Hepatocyte (in vitro differentiated cells): ENCODE measurements around the gene ATP5F1B. TPM values are rescaled to one million over a fixed set of nuclear protein-coding genes. Genes with fewer than 3 reads are reported as not detected.
A peak's percentile ranks its signal among the peaks of the same experiment; 100 is the strongest.

Experiments used
- DNase-seq: peaks from one replicate; pipeline ENCODE4 v3.0.0-alpha.2; 2016; ENCODE audit warnings: low spot score
- H2AFZ ChIP-seq: fragments of 200-600 bp; sonication (generic); 2 replicates; pipeline ENCODE4 v1.6.0; 2016; ENCODE audit warnings: antibody characterized with exemption, mild to moderate bottlenecking
- H3K27ac ChIP-seq: fragments of 200-600 bp; sonication (generic); 2 replicates; pipeline ENCODE4 v1.5.1; 2016; ENCODE audit warnings: mild to moderate bottlenecking
- H3K27me3 ChIP-seq: fragments of 200-600 bp; sonication (generic); 2 replicates; pipeline ENCODE4 v1.6.1; 2016
- H3K36me3 ChIP-seq: fragments of 200-600 bp; sonication (generic); replicated peaks from 2 replicates; pipeline ENCODE4 v1.5.1; 2016; ENCODE audit warnings: low read depth; ENCODE audit not compliant: insufficient read depth
- H3K4me1 ChIP-seq: fragments of 200-600 bp; sonication (generic); 2 replicates; pipeline ENCODE4 v1.5.1; 2016; ENCODE audit warnings: mild to moderate bottlenecking, moderate library complexity; ENCODE audit not compliant: insufficient read depth
- H3K4me2 ChIP-seq: fragments of 200-600 bp; sonication (generic); 2 replicates; pipeline ENCODE4 v1.6.0; 2016
- H3K4me3 ChIP-seq: fragments of 200-600 bp; sonication (generic); 2 replicates; pipeline ENCODE4 v1.5.1; 2016; ENCODE audit warnings: mild to moderate bottlenecking
- H3K79me2 ChIP-seq: fragments of 200-600 bp; sonication (generic); 2 replicates; pipeline ENCODE4 v1.6.0; 2017; ENCODE audit warnings: mild to moderate bottlenecking
- H3K9me2 ChIP-seq: fragments of 200-600 bp; sonication (generic); replicated peaks from 2 replicates; pipeline ENCODE4 v1.6.0; 2017; ENCODE audit warnings: mild to moderate bottlenecking; ENCODE audit not compliant: insufficient read depth
- H3K9me3 ChIP-seq: fragments of 200-600 bp; sonication (generic); 2 replicates; pipeline ENCODE4 v1.5.1; 2016; ENCODE audit warnings: low read depth, mild to moderate bottlenecking
- H4K20me1 ChIP-seq: fragments of 200-600 bp; sonication (generic); 2 replicates; pipeline ENCODE4 v1.6.0; 2016; ENCODE audit warnings: mild to moderate bottlenecking; ENCODE audit not compliant: insufficient read depth, poor library complexity, severe bottlenecking
- CTCF ChIP-seq: fragments of 200-600 bp; sonication (generic); IDR thresholded peaks from 2 replicates; pipeline ENCODE4 v1.5.1; 2016; ENCODE audit warnings: antibody characterized with exemption, mild to moderate bottlenecking; ENCODE audit not compliant: poor library complexity
- EZH2 ChIP-seq: fragments of 200-600 bp; sonication (generic); IDR thresholded peaks from 2 replicates; pipeline ENCODE4 v1.6.1; 2016; ENCODE audit warnings: antibody characterized with exemption, mild to moderate bottlenecking, borderline replicate concordance
- EZH2phosphoT487 ChIP-seq: fragments of 200-600 bp; sonication (generic); IDR thresholded peaks from one replicate; pipeline ENCODE4 v1.6.1; 2018; ENCODE audit warnings: antibody characterized with exemption, mild to moderate bottlenecking, low read depth, moderate library complexity; ENCODE audit not compliant: unreplicated experiment, severe bottlenecking
- WGBS: methylation state at CpG from one replicate; pipeline ENCODE4 v1.1.6; 2016; ENCODE audit warnings: low lambda C conversion rate; ENCODE audit errors: missing lambda C conversion rate; 5-methylcytosine and 5-hydroxymethylcytosine counted together
- polyA plus RNA-seq: library from polyadenylated mRNA; unstranded; fragments of >200 nt; fragmentation: Nextera tagmentation; extraction: Ambion mirVana; gene quantifications from 2 replicates; pipeline ENCODE4 v1.2.1, GENCODE V29; 2016
- total RNA-seq: library from RNA; depleted of rRNA; stranded (reverse); fragments of >200 nt; gene quantifications from 2 replicates; pipeline ENCODE4 v1.2.3, GENCODE V29; 2014

ATP5F1B gene
- total and polyA plus RNA-seq, 2 experiments from 2014 or later = 478 to 950 TPM

- Histone ChIP-seq H3K4me1 (peaks cover 31% of the 10 kb centered on the region), H3K4me3 (peak overlapping the region; percentile 79), H3K4me2 (peak overlapping the region; percentile 75), H3K79me2 (peaks cover 49% of the 10 kb centered on the region), H3K9me2 (no peaks in the 10 kb centered on the region), H3K27me3 (no peaks in the 10 kb centered on the region), H3K9me3 (no peaks in the 10 kb centered on the region), H3K27ac (peak overlapping the region; percentile 89), H3K36me3 (no peaks in the 10 kb centered on the region), H4K20me1 (peaks cover 3% of the 10 kb centered on the region), H2AFZ (peak overlapping the region; percentile 2)
- 5% methylated on average over 10 of the region's 12 CpGs for WGBS
- TF ChIP-seq EZH2 = no peak
- TF ChIP-seq CTCF = peak; percentile 69
- no peak for TF ChIP-seq EZH2phosphoT487
- DNase-seq = peak; percentile 100
Observed at GRCh38 chr12:56636675-56637540, 8.9 kb downstream of the ATP5F1B start.

- peak overlapping the region; percentile 75 for H3K4me2 ChIP-seq
- H3K9me2 ChIP-seq = no peaks in the 10 kb centered on the region
- H3K9me3 ChIP-seq = no peaks in the 10 kb centered on the region
- peak; percentile 94 for DNase-seq
- peak overlapping the region; percentile 2 for H2AFZ ChIP-seq
- peaks cover 35% of the 10 kb centered on the region for H3K4me1 ChIP-seq
- H3K79me2 ChIP-seq = peaks cover 51% of the 10 kb centered on the region
- H3K36me3 ChIP-seq = no peaks in the 10 kb centered on the region
- H4K20me1 ChIP-seq = peaks cover 3% of the 10 kb centered on the region
- H3K27me3 ChIP-seq = no peaks in the 10 kb centered on the region
- peak overlapping the region; percentile 79 for H3K4me3 ChIP-seq
- no peak for TF ChIP-seq EZH2
- TF ChIP-seq CTCF = no peak
- TF ChIP-seq EZH2phosphoT487 = no peak
- 2% methylated on average over 12 of the region's 20 CpGs for WGBS
- peak overlapping the region; percentile 89 for H3K27ac ChIP-seq
Observed at GRCh38 chr12:56635806-56636674, 9.7 kb downstream of the ATP5F1B start.

GRCh38 chr12:56634837-56635791 lies 10.7 kb downstream of the ATP5F1B start:
- WGBS = 3% methylated on average over 43 of the region's 47 CpGs
- peak overlapping the region; percentile 79 for H3K4me3 ChIP-seq
- H4K20me1 ChIP-seq = peaks cover 6% of the 10 kb centered on the region
- H3K79me2 ChIP-seq = peaks cover 55% of the 10 kb centered on the region
- H3K9me3 ChIP-seq = no peaks in the 10 kb centered on the region
- H3K27me3 ChIP-seq = no peaks in the 10 kb centered on the region
- H2AFZ ChIP-seq = peak overlapping the region; percentile 43
- TF ChIP-seq CTCF = peak; percentile 56
- no peak for TF ChIP-seq EZH2phosphoT487
- TF ChIP-seq EZH2 = no peak
- no peaks in the 10 kb centered on the region for H3K9me2 ChIP-seq
- DNase-seq = peak; percentile 92
- peak overlapping the region; percentile 75 for H3K4me2 ChIP-seq
- peaks cover 35% of the 10 kb centered on the region for H3K4me1 ChIP-seq
- H3K27ac ChIP-seq = peak overlapping the region; percentile 89
- H3K36me3 ChIP-seq = no peaks in the 10 kb centered on the region
